H1 (cell line): ENCODE results near the gene C17orf114.

Experiments used
- CBX5 ChIP-seq: fragments of 300-800, 300-1000 bp; sonication (generic); IDR thresholded peaks from 2 replicates; pipeline ENCODE4 v1.7.1; 2016; ENCODE audit warnings: antibody characterized with exemption, low read length, low read depth
- FOSL1 ChIP-seq: IDR thresholded peaks from 2 replicates; pipeline ENCODE4 v1.6.1; 2011; ENCODE audit warnings: mild to moderate bottlenecking, low read depth, low read length, moderate library complexity; ENCODE audit not compliant: insufficient read depth
- MAFK ChIP-seq: IDR thresholded peaks from 2 replicates; pipeline ENCODE4 v1.6.1; 2012; ENCODE audit warnings: low read depth, mild to moderate bottlenecking, improper control_type of control experiment, low read length
- POU5F1 ChIP-seq: IDR thresholded peaks from 2 replicates; pipeline ENCODE4 v1.6.1; 2011; ENCODE audit warnings: low read depth, mild to moderate bottlenecking, low read length, moderate library complexity
- SAP30 ChIP-seq: fragments of 300-600 bp; sonication (generic); IDR thresholded peaks from 2 replicates; pipeline ENCODE4 v1.7.1; 2012; ENCODE audit warnings: low read length, moderate library complexity, mild to moderate bottlenecking, inconsistent platforms; ENCODE audit not compliant: insufficient read depth, insufficient replicate concordance

C17orf114 gene

DNA sequence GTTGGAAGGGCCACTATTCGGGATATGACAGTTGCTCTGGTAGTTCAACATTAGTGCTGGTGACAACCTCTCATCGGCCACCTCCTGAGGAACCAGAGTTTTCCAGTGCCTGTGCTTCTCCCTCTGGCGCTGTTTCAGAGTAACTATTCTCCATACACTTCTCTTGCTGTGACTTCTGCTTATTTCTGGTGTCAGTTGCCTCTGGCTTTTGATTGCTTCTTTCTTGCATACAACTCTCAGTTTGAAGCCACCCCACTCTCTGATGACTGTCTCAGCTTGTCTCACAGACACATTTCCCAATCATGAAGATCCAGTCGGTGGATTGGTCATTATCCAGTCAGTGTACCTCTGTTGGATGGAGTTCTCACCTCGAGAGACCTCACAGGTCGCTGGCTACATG lies 33.8 kb downstream of the C17orf114 start (continued):
- no peak for TF ChIP-seq CBX5
- no peak for TF ChIP-seq FOSL1
- no peak for TF ChIP-seq POU5F1
- TF ChIP-seq MAFK, result no peak
- TF ChIP-seq SAP30, result no peak
